HG02973 (cell line): Measurements from ENCODE around the gene MTHFD1L.
A peak's percentile ranks its signal among the peaks of the same experiment; 100 is the strongest.

Experiments used
- ATAC-seq: cut with Tn5 transposase; IDR thresholded peaks from one replicate; pipeline ENCODE4 v1.9.1; 2021; ENCODE audit warnings: moderate library complexity; ENCODE audit not compliant: unreplicated experiment

MTHFD1L gene

GRCh38 chr6:150931405-150931804 is 65.9 kb downstream of the MTHFD1L start:
- no peak for ATAC-seq

DNA sequence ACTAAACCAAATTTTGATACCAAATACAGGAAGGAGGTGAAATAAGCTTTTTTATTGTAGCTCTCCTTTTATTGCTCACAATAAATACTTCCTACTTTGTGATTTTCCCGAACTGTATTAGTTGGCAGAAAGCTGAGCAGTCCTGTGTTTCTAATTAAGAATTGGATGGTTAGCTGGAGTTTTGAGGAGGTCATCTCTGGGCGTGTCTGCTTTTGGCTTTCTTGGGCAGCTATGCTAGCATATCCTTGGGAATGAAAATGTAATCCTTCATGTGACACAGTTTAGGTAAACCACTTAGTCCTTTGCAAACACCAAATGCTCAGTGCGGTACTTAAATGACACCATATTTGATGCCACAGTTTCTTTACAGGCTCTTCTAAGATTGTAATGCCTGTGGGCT is 67.5 kb downstream of the MTHFD1L start:
- ATAC-seq, result no peak

- no peak for ATAC-seq
These were observed 68.9 kb downstream of the MTHFD1L start for GRCh38 chr6:150934380-150934779.

- no peak for ATAC-seq
These were observed 70.6 kb downstream of the MTHFD1L start for GRCh38 chr6:150936021-150936555.

DNA sequence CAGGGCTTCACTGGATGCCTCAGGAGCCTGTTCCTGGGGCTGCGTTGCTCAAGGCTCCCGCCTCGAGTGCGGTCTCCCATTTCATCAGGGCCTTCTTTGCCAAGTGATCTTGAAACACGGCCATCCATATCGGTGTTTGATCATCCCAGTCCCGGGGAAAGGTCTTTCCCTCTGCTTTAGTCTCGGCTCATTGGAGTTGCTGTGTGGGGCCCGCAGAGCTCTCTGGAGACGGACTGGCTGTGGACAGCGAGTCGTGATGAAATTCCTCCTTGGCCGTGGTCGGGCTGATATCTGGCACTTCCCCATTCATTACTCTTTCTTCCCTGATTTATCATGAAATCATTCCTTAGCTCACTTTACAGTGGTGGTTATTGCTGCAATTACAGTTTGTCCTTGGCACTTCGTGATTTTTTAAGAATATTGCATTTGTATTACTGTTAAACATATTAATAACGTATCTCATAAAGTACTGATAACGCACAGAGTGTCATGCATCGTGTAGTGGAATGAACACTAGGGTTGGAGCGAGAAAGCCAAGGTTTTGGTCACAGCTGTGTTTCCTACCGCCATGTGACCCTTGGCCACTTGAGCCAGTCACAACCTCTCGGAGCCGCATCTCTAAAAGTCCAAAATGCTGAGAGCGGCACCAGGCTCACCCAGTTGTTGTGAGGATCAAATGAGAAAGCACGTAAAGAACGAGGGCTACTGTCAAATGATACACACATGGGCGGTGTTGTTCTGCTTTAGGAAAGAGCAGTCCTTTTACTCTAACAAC is 71.8 kb downstream of the MTHFD1L start:
- no peak for ATAC-seq

GRCh38 chr6:150939399-150939798 is 73.9 kb downstream of the MTHFD1L start:
- ATAC-seq, result no peak

DNA sequence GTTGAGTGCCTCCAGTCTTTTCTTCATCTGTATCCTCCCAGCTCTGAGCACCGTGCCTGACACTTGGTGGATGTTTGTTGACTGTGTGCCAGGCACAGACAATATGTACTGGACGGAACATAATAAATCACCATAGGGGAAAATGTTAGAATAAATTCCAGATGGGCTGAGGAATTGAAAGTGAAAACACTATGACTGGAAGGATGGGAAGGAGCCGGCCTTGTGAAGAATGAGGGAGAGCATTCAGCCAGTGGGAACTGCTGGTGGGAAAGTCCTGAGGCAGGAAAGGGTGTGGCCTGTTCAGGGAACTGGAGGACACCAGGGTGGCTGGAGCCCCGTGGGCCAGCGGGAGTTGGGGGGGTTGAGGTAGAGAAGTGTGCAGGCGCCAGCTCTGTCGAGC is 75.4 kb downstream of the MTHFD1L start:
- no peak for ATAC-seq

DNA sequence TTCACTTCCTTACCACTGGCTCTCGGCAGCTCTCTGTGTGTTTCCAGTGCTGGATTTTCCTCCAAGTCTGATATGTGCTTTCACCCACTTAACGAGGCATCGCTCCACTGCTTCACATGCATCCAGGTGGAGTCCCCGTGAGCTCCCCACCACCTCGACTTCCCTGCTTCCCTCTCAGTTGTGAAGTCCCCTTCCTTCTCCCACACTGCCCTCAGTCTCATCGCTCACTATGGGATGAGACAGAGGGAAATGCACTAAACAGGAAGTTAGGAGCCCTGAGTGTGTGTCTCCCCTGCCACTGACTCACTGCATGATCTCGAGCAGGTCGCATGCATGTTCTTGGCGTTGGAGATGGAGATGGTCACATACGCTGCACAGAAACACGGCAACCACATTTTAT is 84.0 kb downstream of the MTHFD1L start:
- ATAC-seq, result no peak

- no peak for ATAC-seq
These were observed 88.3 kb downstream of the MTHFD1L start for GRCh38 chr6:150953851-150954250.

GRCh38 chr6:150959166-150959565 is 93.7 kb downstream of the MTHFD1L start:
- ATAC-seq, result no peak

GRCh38 chr6:150962436-150962835 is 96.9 kb downstream of the MTHFD1L start:
- no peak for ATAC-seq

- ATAC-seq, result no peak
These were observed 99.3 kb downstream of the MTHFD1L start for GRCh38 chr6:150964765-150965164.

DNA sequence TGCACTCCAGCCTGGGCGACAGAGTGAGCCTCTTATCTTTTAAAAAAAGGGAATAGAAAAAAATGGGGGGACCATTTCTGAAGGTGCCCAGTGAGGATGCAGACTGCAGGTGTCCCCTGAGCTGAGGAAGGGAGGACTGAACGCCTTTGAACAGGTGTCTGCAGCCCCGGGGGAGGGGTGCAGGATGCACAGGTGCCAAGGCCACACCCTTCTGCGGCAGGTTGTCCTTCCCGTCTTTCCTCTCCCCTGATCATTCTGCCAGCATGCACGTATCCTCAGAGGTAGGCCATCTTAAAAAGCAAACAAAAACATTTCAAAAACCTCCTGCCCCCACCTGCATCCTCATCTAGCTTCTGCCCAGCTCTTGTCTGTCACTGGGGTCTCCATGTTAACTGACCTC is 101.3 kb downstream of the MTHFD1L start:
- no peak for ATAC-seq

- ATAC-seq, result no peak
These were observed 101.9 kb downstream of the MTHFD1L start for GRCh38 chr6:150967381-150967780.

DNA sequence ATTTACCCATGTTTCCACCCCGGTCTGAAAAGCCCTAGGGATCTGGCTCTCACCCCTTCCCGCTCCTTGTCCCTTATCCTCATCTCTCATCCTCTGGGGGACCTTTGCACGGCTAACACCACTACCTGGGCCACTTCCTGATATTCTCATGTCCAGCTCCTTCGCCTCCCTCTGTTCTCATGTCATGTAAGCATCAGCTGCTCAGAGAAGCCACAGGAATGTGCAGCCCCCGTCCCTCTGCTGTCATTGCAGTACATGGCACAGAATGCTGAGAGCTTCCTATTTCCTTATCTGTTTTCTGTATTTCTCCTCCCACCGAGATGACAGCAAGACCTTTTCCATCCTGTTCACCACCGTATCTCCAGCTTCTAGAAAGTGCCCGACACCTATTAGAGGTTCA is 102.4 kb downstream of the MTHFD1L start:
- ATAC-seq, result no peak

DNA sequence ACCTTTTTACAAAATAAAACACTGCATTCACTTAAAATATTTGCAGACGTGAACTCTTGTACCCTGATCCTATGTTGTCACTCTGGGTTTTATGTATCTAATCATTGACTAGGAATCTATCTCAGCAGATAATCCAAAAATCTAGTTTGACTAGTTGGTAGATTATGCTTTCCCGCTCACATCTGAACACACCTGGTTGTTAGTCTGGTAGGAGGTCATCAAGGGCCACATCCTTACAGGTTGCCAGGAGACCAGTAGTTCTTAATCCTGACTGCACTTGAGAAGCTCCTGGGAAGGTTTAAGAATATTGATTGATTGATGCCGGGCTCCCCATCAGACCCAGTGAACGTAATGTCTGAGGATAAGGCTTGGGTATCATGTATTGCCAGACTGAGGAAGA is 104.4 kb downstream of the MTHFD1L start:
- ATAC-seq, result no peak

DNA sequence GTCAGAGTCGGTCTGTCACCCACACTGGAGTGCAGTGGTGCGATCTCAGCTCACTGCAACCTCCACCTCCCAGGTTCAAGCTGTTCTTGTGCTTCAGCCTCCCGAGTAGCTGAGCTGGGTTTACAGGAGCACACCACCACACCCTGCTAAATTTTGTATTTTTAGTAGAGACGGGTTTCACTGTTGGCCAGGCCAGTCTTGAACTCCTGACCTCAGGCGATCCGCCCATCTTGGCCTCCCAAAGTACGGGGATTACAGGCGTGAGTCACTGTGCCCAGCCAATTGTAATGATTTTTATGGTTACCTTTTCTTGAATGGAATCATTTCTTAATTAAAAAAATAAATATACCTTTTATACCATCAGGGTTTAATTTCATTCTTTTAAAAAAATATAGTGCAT is 105.7 kb downstream of the MTHFD1L start:
- no peak for ATAC-seq

- ATAC-seq, result no peak
These were observed 109.6 kb downstream of the MTHFD1L start for GRCh38 chr6:150975136-150975535.

DNA sequence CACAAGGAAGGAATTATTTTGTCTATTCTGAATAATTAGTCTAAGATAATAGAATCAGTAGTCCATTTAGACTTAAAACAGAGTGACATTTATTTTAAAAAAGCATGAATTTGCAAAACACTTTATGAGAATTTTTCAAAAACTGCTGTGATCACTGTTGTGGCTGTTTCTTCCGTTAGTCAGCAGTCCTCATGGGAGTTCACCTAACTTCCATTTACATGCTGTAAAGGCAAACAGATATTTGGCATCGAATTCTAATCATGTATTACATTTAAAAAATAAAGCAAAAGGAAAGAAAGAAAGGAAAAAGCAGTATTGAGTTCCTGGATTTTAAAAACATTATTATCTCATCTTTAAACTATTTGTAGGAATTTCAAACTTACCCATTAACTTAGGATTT is 111.8 kb downstream of the MTHFD1L start:
- ATAC-seq, result no peak

- ATAC-seq, result no peak
These were observed 113.1 kb downstream of the MTHFD1L start for GRCh38 chr6:150978624-150979023.

DNA sequence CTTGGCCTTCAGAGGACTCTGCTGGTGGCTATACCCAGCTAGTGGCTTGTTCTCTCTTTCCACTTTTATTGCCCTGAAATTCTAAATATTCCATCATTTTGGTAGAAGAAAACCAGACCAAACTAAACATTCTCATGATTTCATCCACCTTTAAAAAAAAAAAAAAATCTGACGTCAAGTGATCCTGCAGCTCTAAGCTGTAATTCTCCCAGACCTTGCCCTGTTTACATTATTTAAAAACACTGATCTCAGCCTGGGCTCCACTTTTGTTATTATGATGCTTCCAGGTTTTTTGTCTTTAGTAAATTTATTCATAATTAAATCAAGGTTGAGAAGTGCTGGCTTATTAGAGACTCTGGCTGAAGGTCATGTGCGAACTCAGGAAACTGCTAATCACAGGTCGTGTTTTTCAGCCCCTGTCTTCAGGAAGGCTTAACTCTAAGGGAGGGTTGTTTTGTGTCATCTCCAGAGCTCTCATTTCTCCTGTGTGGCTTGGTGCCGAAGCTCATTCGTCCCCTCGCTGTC is 114.4 kb downstream of the MTHFD1L start:
- no peak for ATAC-seq

DNA sequence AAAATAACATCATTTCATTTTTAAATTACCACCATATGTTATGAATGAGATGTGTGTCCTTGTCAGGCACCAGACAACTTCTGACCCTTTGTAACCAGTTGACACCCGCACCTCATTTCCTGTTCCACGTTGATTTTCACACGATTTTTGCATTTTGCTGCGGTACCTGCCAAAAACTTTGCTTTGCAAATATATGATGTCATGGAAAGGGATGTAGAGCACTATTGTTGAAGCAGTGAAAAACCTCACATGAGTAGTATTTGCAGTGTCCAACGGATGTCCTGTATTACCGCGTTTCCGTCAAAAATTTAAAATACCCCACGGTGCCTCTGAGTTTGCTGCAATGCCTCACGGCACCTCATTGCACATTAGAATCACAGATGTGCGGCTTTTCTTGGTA is 115.6 kb downstream of the MTHFD1L start:
- peak; percentile 87 for ATAC-seq

GRCh38 chr6:150981669-150982068 is 116.2 kb downstream of the MTHFD1L start:
- ATAC-seq, result no peak
